HepG2 (cell line): ENCODE data around the gene MNAT1. TPM values are rescaled to one million over a fixed set of nuclear protein-coding genes. Genes with fewer than 3 reads are reported as not detected.

Experiments used
- GPN1 ChIP-seq: sonication (generic); formaldehyde crosslinking; IDR thresholded peaks from 2 replicates; pipeline ENCODE4 v1.5.1; 2020; ENCODE audit warnings: missing genetic modification reagents, borderline replicate concordance
- GZF1 ChIP-seq: sonication (generic); formaldehyde crosslinking; IDR thresholded peaks from 2 replicates; pipeline ENCODE4 v1.5.1; 2020; ENCODE audit warnings: mild to moderate bottlenecking, missing genetic modification reagents
- HNRNPUL1 ChIP-seq: fragments of 200-400 bp; formaldehyde crosslinking; IDR thresholded peaks from 2 replicates; pipeline ENCODE4 v1.6.1; 2017; ENCODE audit warnings: low read depth, mild to moderate bottlenecking, low read length, moderate library complexity
- HOMEZ ChIP-seq: IDR thresholded peaks from 2 replicates; pipeline ENCODE4 v1.6.1; 2016; ENCODE audit warnings: low read depth
- IRF9 ChIP-seq: sonication (generic); formaldehyde crosslinking; IDR thresholded peaks from 2 replicates; pipeline ENCODE4 v1.8.0; 2022; ENCODE audit warnings: missing genetic modification reagents, mild to moderate bottlenecking, borderline replicate concordance
- JDP2 ChIP-seq: sonication (generic); formaldehyde crosslinking; IDR thresholded peaks from 2 replicates; pipeline ENCODE4 v1.8.1; 2022; ENCODE audit warnings: missing genetic modification reagents, borderline replicate concordance
- JUND ChIP-seq: sonication (generic); formaldehyde crosslinking; IDR thresholded peaks from 2 replicates; pipeline ENCODE4 v1.8.0; 2022; ENCODE audit warnings: mild to moderate bottlenecking, missing genetic modification reagents
- KLF9 ChIP-seq: IDR thresholded peaks from 2 replicates; pipeline ENCODE4 v1.6.1; 2016; ENCODE audit warnings: low read depth
- MAF1 ChIP-seq: sonication (generic); formaldehyde crosslinking; IDR thresholded peaks from 2 replicates; pipeline ENCODE4 v1.5.0; 2020; ENCODE audit warnings: missing genetic modification reagents, borderline replicate concordance
- NR2F1 ChIP-seq, 2 experiments: fragments of 450-650 bp in 1 of 2; formaldehyde crosslinking in 1 of 2; IDR thresholded peaks; 2 replicates each; pipeline versions ENCODE4 v1.5.0 to v1.6.1; 2016 to 2020; ENCODE audit warnings: mild to moderate bottlenecking in 1 of 2, missing compliant biosample characterization in 1 of 2, missing genetic modification reagents in 1 of 2, moderate library complexity in 1 of 2
- NR2F6 ChIP-seq, 2 experiments: IDR thresholded peaks; 2 replicates each; pipeline ENCODE4 v1.6.1; 2016; ENCODE audit warnings: antibody characterized with exemption in 1 of 2, mild to moderate bottlenecking in 1 of 2
- RARA ChIP-seq: IDR thresholded peaks from 2 replicates; pipeline ENCODE4 v1.6.1; 2016; ENCODE audit warnings: missing genetic modification reagents, missing compliant biosample characterization
- TGIF2 ChIP-seq: IDR thresholded peaks from 2 replicates; pipeline ENCODE4 v1.6.1; 2016; ENCODE audit warnings: control low read depth, missing compliant biosample characterization
- ZC3H13 ChIP-seq: sonication (generic); formaldehyde crosslinking; IDR thresholded peaks from 2 replicates; pipeline ENCODE4 v1.8.1; 2023; ENCODE audit warnings: mild to moderate bottlenecking, missing genetic modification reagents, moderate library complexity
- ZFP82 ChIP-seq: sonication (generic); formaldehyde crosslinking; IDR thresholded peaks from 2 replicates; pipeline ENCODE4 v1.5.1; 2020; ENCODE audit warnings: mild to moderate bottlenecking, missing genetic modification reagents, borderline replicate concordance
- ZFY ChIP-seq: sonication (generic); formaldehyde crosslinking; IDR thresholded peaks from 2 replicates; pipeline ENCODE4 v1.4.0; 2020; ENCODE audit warnings: missing genetic modification reagents
- ZNF224 ChIP-seq: sonication (generic); formaldehyde crosslinking; IDR thresholded peaks from 2 replicates; pipeline ENCODE4 v1.5.0; 2020; ENCODE audit warnings: mild to moderate bottlenecking, missing genetic modification reagents
- ZNF3 ChIP-seq: IDR thresholded peaks from 2 replicates; pipeline ENCODE4 v1.7.0; 2017; ENCODE audit warnings: inconsistent platforms
- ZNF317 ChIP-seq: sonication (generic); formaldehyde crosslinking; IDR thresholded peaks from 2 replicates; pipeline ENCODE4 v1.5.0; 2020; ENCODE audit warnings: mild to moderate bottlenecking, missing genetic modification reagents
- ZNF382 ChIP-seq: sonication (generic); formaldehyde crosslinking; IDR thresholded peaks from 2 replicates; pipeline ENCODE4 v1.5.0; 2020; ENCODE audit warnings: missing genetic modification reagents, mild to moderate bottlenecking, borderline replicate concordance
- ZNF577 ChIP-seq: sonication (generic); formaldehyde crosslinking; IDR thresholded peaks from 2 replicates; pipeline ENCODE4 v1.4.0; 2020; ENCODE audit warnings: mild to moderate bottlenecking, low read depth, missing genetic modification reagents, borderline replicate concordance
- ZNF691 ChIP-seq: sonication (generic); formaldehyde crosslinking; IDR thresholded peaks from 2 replicates; pipeline ENCODE4 v1.4.0; 2020; ENCODE audit warnings: missing genetic modification reagents, low read depth, mild to moderate bottlenecking, borderline replicate concordance
- ZNF703 ChIP-seq: sonication (generic); formaldehyde crosslinking; IDR thresholded peaks from 2 replicates; pipeline ENCODE4 v1.5.1; 2020; ENCODE audit warnings: missing genetic modification reagents, mild to moderate bottlenecking, moderate library complexity, borderline replicate concordance
- ZNF737 ChIP-seq: sonication (generic); formaldehyde crosslinking; IDR thresholded peaks from 2 replicates; pipeline ENCODE4 v1.5.0; 2020; ENCODE audit warnings: missing genetic modification reagents, mild to moderate bottlenecking, borderline replicate concordance
- polyA plus RNA-seq, 8 experiments: library from polyadenylated mRNA; depleted of rRNA in 3 of 8; stranded (reverse) in 7 of 8; unstranded in 1 of 8; fragments of >200 nt; fragmentation: Illumina TruSeq in 4 of 8; extraction: Trizol in 4 of 8; gene quantifications; 2 replicates each; pipeline versions ENCODE4 v1.2.1 to v1.2.3, GENCODE V29; 2011 to 2016; ENCODE audit warnings: low read depth in 4 of 8, missing spikeins in 1 of 8, mixed read lengths in 1 of 8; ENCODE audit not compliant: insufficient read depth in 1 of 8
- total RNA-seq, 5 experiments: library from RNA; depleted of rRNA; stranded (reverse); fragments of >200 nt; fragmentation: Illumina TruSeq; extraction: Trizol; gene quantifications; 2 replicates each; pipeline ENCODE4 v1.2.3, GENCODE V29; 2016; ENCODE audit warnings: low read depth in 1 of 5
- TF ChIP-seq, protein P1 (sequence below): IDR thresholded peaks from 2 replicates; pipeline ENCODE4 v1.6.1; 2012; ENCODE audit warnings: inconsistent platforms
- TF ChIP-seq, protein P2 (sequence below): sonication (generic); formaldehyde crosslinking; IDR thresholded peaks from 2 replicates; pipeline ENCODE4 v1.4.0; 2020; ENCODE audit warnings: missing genetic modification reagents

MNAT1 gene
- total and polyA plus RNA-seq, 2 of the 13 experiments (the other 11 are each of a cell fraction or from before 2014, with no cell fraction given): 49.2 to 94.8 TPM

DNA sequence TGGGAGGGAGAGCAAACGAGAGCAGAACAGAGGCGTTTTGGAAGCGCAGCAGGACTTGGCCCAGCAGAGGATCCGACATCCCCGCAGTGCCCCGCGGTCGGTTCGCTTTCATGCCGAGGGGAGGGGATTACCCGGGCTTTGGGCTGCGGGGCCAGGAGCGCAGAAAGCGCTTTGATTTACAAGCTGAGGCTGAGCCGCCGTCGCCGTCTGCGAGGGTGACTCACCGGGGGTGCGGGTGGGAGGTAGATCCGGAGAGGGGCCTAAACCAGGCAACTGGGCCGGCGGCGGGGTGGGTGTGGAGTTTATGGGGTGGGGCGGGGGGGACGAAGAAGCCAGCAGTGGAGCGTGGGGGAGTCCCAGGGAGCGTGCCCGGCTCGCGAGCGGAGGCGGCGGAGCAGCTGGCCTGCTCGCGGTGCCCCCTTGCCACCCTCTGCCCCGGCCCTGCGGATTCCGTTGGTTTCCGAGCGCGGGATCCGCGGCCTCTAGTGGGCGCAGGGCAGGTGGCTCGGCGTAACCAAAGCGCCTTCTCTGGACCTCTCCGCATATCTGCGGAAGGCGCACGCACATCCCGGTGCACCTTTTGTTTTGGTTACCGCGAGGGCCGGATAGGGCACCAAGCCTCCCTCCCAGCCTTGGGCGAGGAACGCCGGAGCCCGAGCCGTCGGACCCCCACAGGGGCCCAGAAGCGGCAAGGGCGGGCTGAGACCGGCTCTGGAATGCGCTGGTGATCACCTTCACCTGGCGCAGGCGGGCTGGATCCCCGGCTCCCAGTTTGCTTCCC is 13.0 kb upstream of the MNAT1 start (continued):
- no peak; the same call in 1 of the 2 replicates for TF ChIP-seq IRF9 (CRISPR knock-in tag)
- TF ChIP-seq ZNF382 (CRISPR knock-in tag): no peak
- no peak for TF ChIP-seq TGIF2 (CRISPR knock-in tag)
- no peak for TF ChIP-seq ZNF224
- TF ChIP-seq, protein P1, sequence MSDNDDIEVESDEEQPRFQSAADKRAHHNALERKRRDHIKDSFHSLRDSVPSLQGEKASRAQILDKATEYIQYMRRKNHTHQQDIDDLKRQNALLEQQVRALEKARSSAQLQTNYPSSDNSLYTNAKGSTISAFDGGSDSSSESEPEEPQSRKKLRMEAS: 0 out of 2 replicates have a peak, but pooled peaks have one; percentile 38
- TF ChIP-seq JDP2: no peak
- TF ChIP-seq ZNF737 (CRISPR knock-in tag): no peak
- no peak for TF ChIP-seq MAF1
- peak; percentile 46; the same call in 1 of the 2 replicates for TF ChIP-seq ZFY (CRISPR knock-in tag)
- TF ChIP-seq GZF1 (CRISPR knock-in tag): 0 out of 2 replicates have a peak, but pooled peaks have one; percentile 19
- TF ChIP-seq ZNF691: no peak
- no peak for TF ChIP-seq NR2F6 (IDR thresholded peaks at IDR 0.05)
- peak; percentile 35; the same call in 1 of the 2 replicates for TF ChIP-seq NR2F6 (CRISPR knock-in tag; IDR thresholded peaks at IDR 0.05)
- TF ChIP-seq ZC3H13 (CRISPR knock-in tag): peak; percentile 70; the same call in 1 of the 2 replicates
- TF ChIP-seq ZNF577 (CRISPR knock-in tag): no peak
- peak; percentile 37; the same call in 1 of the 2 replicates for TF ChIP-seq RARA
- peak; percentile 71; the same call in 1 of the 2 replicates for TF ChIP-seq JUND (CRISPR knock-in tag)
- peak; percentile 87; the same call in 1 of the 2 replicates for TF ChIP-seq ZFP82 (CRISPR knock-in tag)
- no peak for TF ChIP-seq NR2F1 (CRISPR knock-in tag; IDR thresholded peaks at IDR 0.05)
- TF ChIP-seq, protein P2, sequence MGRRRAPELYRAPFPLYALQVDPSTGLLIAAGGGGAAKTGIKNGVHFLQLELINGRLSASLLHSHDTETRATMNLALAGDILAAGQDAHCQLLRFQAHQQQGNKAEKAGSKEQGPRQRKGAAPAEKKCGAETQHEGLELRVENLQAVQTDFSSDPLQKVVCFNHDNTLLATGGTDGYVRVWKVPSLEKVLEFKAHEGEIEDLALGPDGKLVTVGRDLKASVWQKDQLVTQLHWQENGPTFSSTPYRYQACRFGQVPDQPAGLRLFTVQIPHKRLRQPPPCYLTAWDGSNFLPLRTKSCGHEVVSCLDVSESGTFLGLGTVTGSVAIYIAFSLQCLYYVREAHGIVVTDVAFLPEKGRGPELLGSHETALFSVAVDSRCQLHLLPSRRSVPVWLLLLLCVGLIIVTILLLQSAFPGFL (CRISPR knock-in tag): no peak
- TF ChIP-seq GPN1 (CRISPR knock-in tag): no peak
- no peak for TF ChIP-seq HOMEZ (CRISPR knock-in tag)
- TF ChIP-seq KLF9 (CRISPR knock-in tag): no peak
- TF ChIP-seq HNRNPUL1: no peak
- TF ChIP-seq ZNF317: peak; percentile 40; the same call in 1 of the 2 replicates
- TF ChIP-seq ZNF703 (CRISPR knock-in tag): peak; percentile 65; the same call in 1 of the 2 replicates
- no peak for TF ChIP-seq ZNF3 (CRISPR knock-in tag)
